Keratinocyte (primary cell): ENCODE measurements around the gene BRINP1. TPM values are rescaled to one million over a fixed set of nuclear protein-coding genes. Genes with fewer than 3 reads are reported as not detected.

Experiments
- DNase-seq: peaks from one replicate; pipeline ENCODE4 v3.0.0-alpha.2; 2011; ENCODE audit warnings: low read depth, missing footprints, low spot score
- FAIRE-seq: peaks from 2 replicates; lab custom pipeline; 2011; peaks lifted over from hg19 to GRCh38; lab: Jason Lieb, UNC
- H2AFZ ChIP-seq: 2 replicates; pipeline ENCODE4 v1.6.0; 2012; ENCODE audit warnings: low read length, control low read depth, inconsistent platforms; ENCODE audit not compliant: control insufficient read depth
- H3K27ac ChIP-seq: 2 replicates; pipeline ENCODE4 v1.5.1; 2011; ENCODE audit warnings: low read length; ENCODE audit not compliant: control insufficient read depth, insufficient read depth
- H3K27me3 ChIP-seq: 3 replicates; pipeline ENCODE4 v1.6.0; 2011; ENCODE audit warnings: low read length; ENCODE audit not compliant: control insufficient read depth, insufficient read depth; ENCODE audit errors: extremely low read depth
- H3K36me3 ChIP-seq, 2 experiments: 2 replicates in 1 of 2; 3 replicates in 1 of 2; pipeline ENCODE4 v1.5.1; 2011; ENCODE audit warnings: low read length in 2 of 2, mild to moderate bottlenecking in 1 of 2; ENCODE audit not compliant: control insufficient read depth in 2 of 2, insufficient read depth in 2 of 2; ENCODE audit errors: extremely low read depth in 1 of 2
- H3K4me1 ChIP-seq: 3 replicates; pipeline ENCODE4 v1.5.1; 2011; ENCODE audit warnings: low read length; ENCODE audit not compliant: control insufficient read depth, insufficient read depth; ENCODE audit errors: extremely low read depth
- H3K4me2 ChIP-seq: 3 replicates; pipeline ENCODE4 v1.6.0; 2011; ENCODE audit warnings: low read depth, low read length; ENCODE audit not compliant: control insufficient read depth, insufficient read depth; ENCODE audit errors: extremely low read depth
- H3K4me3 ChIP-seq, 3 experiments: fragments of 200-600 bp in 1 of 3; sonication (generic) in 1 of 3; 2 replicates in 2 of 3; 3 replicates in 1 of 3; pipeline ENCODE4 v1.5.1; 2011 to 2016; ENCODE audit warnings: low read length in 3 of 3, mild to moderate bottlenecking in 3 of 3, control low read depth in 2 of 3, inconsistent platforms in 1 of 3, low read depth in 1 of 3, mixed read lengths in 1 of 3, mixed run types in 1 of 3, moderate library complexity in 1 of 3; ENCODE audit not compliant: control insufficient read depth in 2 of 3, insufficient read depth in 2 of 3; ENCODE audit errors: extremely low read depth in 1 of 3
- H3K79me2 ChIP-seq: 2 replicates; pipeline ENCODE4 v1.6.0; 2012; ENCODE audit warnings: low read length; ENCODE audit not compliant: control insufficient read depth, insufficient read depth
- H3K9ac ChIP-seq: 3 replicates; pipeline ENCODE4 v1.6.0; 2011; ENCODE audit warnings: low read length; ENCODE audit not compliant: control insufficient read depth, insufficient read depth; ENCODE audit errors: extremely low read depth
- H3K9me1 ChIP-seq: 3 replicates; pipeline ENCODE4 v1.6.0; 2011; ENCODE audit warnings: low read length; ENCODE audit not compliant: control insufficient read depth, insufficient read depth; ENCODE audit errors: extremely low read depth
- H3K9me3 ChIP-seq: 2 replicates; pipeline ENCODE4 v1.5.1; 2012; ENCODE audit warnings: low read depth, low read length; ENCODE audit not compliant: control insufficient read depth
- H4K20me1 ChIP-seq: 3 replicates; pipeline ENCODE4 v1.6.0; 2011; ENCODE audit warnings: low read length; ENCODE audit not compliant: control insufficient read depth, insufficient read depth; ENCODE audit errors: extremely low read depth
- CTCF ChIP-seq, 3 experiments: IDR thresholded peaks in 1 of 3; conservative IDR thresholded peaks in 1 of 3; optimal IDR thresholded peaks in 1 of 3; 2 replicates in 2 of 3; 3 replicates in 1 of 3; pipeline versions ENCODE3 to v1.5.1; 2011; ENCODE audit warnings: low read length in 3 of 3, mild to moderate bottlenecking in 3 of 3, moderate library complexity in 2 of 3, control low read depth in 1 of 3, inconsistent platforms in 1 of 3; ENCODE audit not compliant: insufficient read depth in 2 of 3; ENCODE audit errors: extremely low read depth in 1 of 3
- EZH2 ChIP-seq: IDR thresholded peaks from one replicate; pipeline ENCODE4 v1.6.1; 2012; ENCODE audit warnings: inconsistent platforms, mild to moderate bottlenecking, low read length, moderate library complexity
- dilution Hi-C: fragments of 300-500 bp; cut with MboI; formaldehyde crosslinking; loops from one replicate; pipeline ENCODE4 v1.7.0; 2020; ENCODE audit warnings: low sequenced_read_pairs; ENCODE audit not compliant: extremely low pct_ligation_motif_present
- polyA plus RNA-seq, 5 experiments: library from polyadenylated mRNA; depleted of rRNA in 3 of 5; stranded (reverse) in 3 of 5; stranded (forward) in 1 of 5; unstranded in 1 of 5; fragments of >200 nt; gene quantifications; 1 replicate in 1 of 5; 2 replicates in 3 of 5; 3 replicates in 1 of 5; pipeline versions ENCODE4 v1.2.1 to v1.2.3, GENCODE V29; 2011 to 2012; ENCODE audit warnings: missing spikeins in 2 of 5, low read depth in 1 of 5, low replicate concordance in 1 of 5

BRINP1 gene
- polyA plus RNA-seq, 1 donor (not counting 4 experiments of a cell fraction or from before 2014, with no cell fraction given): 0.63 TPM

- no peak for TF ChIP-seq CTCF (optimal IDR thresholded peaks at IDR 0.05 in 1 of 3, IDR thresholded peaks at IDR 0.05 in 1 of 3, conservative IDR thresholded peaks at IDR 0.05 in 1 of 3; ENCODE audit: extremely low read depth in 1 of 3, insufficient read depth in 2 of 3, low read length in 3 of 3)
- no peak for TF ChIP-seq EZH2
- DNase-seq (no peak), FAIRE-seq (no peak)
- Histone ChIP-seq H3K79me2 (no peaks in the 10 kb centered on the region), H3K9me1 (no peaks in the 10 kb centered on the region), H3K27me3 (no peaks in the 10 kb centered on the region), H2AFZ (no peak overlapping the region), H3K9me3 (no peaks in the 10 kb centered on the region), H3K36me3 (no peaks in the 10 kb centered on the region), H3K27ac (no peak overlapping the region), H4K20me1 (no peaks in the 10 kb centered on the region), H3K4me2 (no peak overlapping the region), H3K9ac (no peak overlapping the region), H3K4me1 (no peaks in the 10 kb centered on the region), H3K4me3 (no peak overlapping the region)
- dilution Hi-C loops: no loop called here
Observed at GRCh38 chr9:119339056-119339455, 30.2 kb downstream of the BRINP1 start.

- FAIRE-seq (no peak), DNase-seq (no peak)
- H3K27ac ChIP-seq: no peak overlapping the region
- no peak overlapping the region for H3K4me2 ChIP-seq
- no peaks in the 10 kb centered on the region for H4K20me1 ChIP-seq
- H3K27me3 ChIP-seq: no peaks in the 10 kb centered on the region
- H3K9me3 ChIP-seq: no peaks in the 10 kb centered on the region
- no peak overlapping the region for H2AFZ ChIP-seq
- no peaks in the 10 kb centered on the region for H3K79me2 ChIP-seq
- TF ChIP-seq CTCF (optimal IDR thresholded peaks at IDR 0.05 in 1 of 3, IDR thresholded peaks at IDR 0.05 in 1 of 3, conservative IDR thresholded peaks at IDR 0.05 in 1 of 3; ENCODE audit: extremely low read depth in 1 of 3, insufficient read depth in 2 of 3, low read length in 3 of 3) (no peak), EZH2 (no peak)
- dilution Hi-C loops: no loop called here
- H3K9ac ChIP-seq: no peak overlapping the region
- H3K4me3 ChIP-seq: no peak overlapping the region
- H3K36me3 ChIP-seq: no peaks in the 10 kb centered on the region
- no peaks in the 10 kb centered on the region for H3K9me1 ChIP-seq
- no peaks in the 10 kb centered on the region for H3K4me1 ChIP-seq
Observed at GRCh38 chr9:119337573-119337972, 31.7 kb downstream of the BRINP1 start.
